Stimulated activated CD4-positive, alpha-beta T cell treated with anti-CD3 and anti-CD28 coated beads, TNF-alpha, amount 100 ng/mL, for 4 hours (primary cell): Measurements from ENCODE around the gene IDNK.
A peak's percentile ranks its signal among the peaks of the same experiment; 100 is the strongest.
"Not testable (repeated sequence)": the region's sequence is repeated elsewhere in the genome, so short reads cannot be mapped to it uniquely, and the experiment has no call there.

Experiments
- DNase-seq, 3 experiments: peaks; one replicate each; pipeline ENCODE4 v3.0.0-alpha.2; 2020; ENCODE audit warnings: low read depth in 3 of 3

The IDNK gene

GRCh38 chr9:83622939-83623678 is at the start of gene IDNK:
IDNK (plus strand) TSS chr9:83623143; CDS start chr9:83623172, 29 bp downstream.
- DNase-seq = peak; percentile 25 to 59 (median 34)

- DNase-seq = no peak
Observed at GRCh38 chr9:83574482-83574881, 48.5 kb upstream of the IDNK start.

- DNase-seq = no peak
Observed at GRCh38 chr9:83582029-83582428, 40.9 kb upstream of the IDNK start.

GRCh38 chr9:83583151-83584014 is 39.6 kb upstream of the IDNK start:
- no peak for DNase-seq

GRCh38 chr9:83584995-83585394 is 37.9 kb upstream of the IDNK start:
- DNase-seq = no peak

GRCh38 chr9:83588256-83588655 is 34.7 kb upstream of the IDNK start:
- no peak for DNase-seq

- DNase-seq = no peak
Observed at GRCh38 chr9:83596899-83597504, 25.9 kb upstream of the IDNK start.

GRCh38 chr9:83598487-83598886 is 24.5 kb upstream of the IDNK start:
- no peak for DNase-seq

- no peak for DNase-seq
Observed at GRCh38 chr9:83599071-83599470, 23.9 kb upstream of the IDNK start.

- no peak for DNase-seq
Observed at GRCh38 chr9:83601463-83601862, 21.5 kb upstream of the IDNK start.

- not testable (repeated sequence) for DNase-seq
Observed at GRCh38 chr9:83607620-83608019, 15.3 kb upstream of the IDNK start.

GRCh38 chr9:83613298-83613697 is 9.6 kb upstream of the IDNK start:
- DNase-seq = not testable (repeated sequence)

- DNase-seq = no peak
Observed at GRCh38 chr9:83617299-83617698, 5.6 kb upstream of the IDNK start.

GRCh38 chr9:83620841-83621636 is 1.9 kb upstream of the IDNK start:
- no peak for DNase-seq

- no peak for DNase-seq
Observed at GRCh38 chr9:83622433-83622938, 457 bp upstream of the IDNK start.

- DNase-seq = no peak
Observed at GRCh38 chr9:83623679-83624076, 735 bp downstream of the IDNK start.

- no peak for DNase-seq
Observed at GRCh38 chr9:83625178-83625577, 2.2 kb downstream of the IDNK start.

- DNase-seq = no peak
Observed at GRCh38 chr9:83628540-83628939, 5.6 kb downstream of the IDNK start.

GRCh38 chr9:83629433-83630104 is 6.6 kb downstream of the IDNK start:
- no peak for DNase-seq

- DNase-seq = no peak
Observed at GRCh38 chr9:83630938-83631457, 8.1 kb downstream of the IDNK start.

- DNase-seq = no peak
Observed at GRCh38 chr9:83633255-83633654, 10.3 kb downstream of the IDNK start.
